ENCODE results near the gene PLXND1.

GRCh38 chr3:129653019-129653418, 46.5 kb upstream of the PLXND1 start:
- TF ChIP-seq POLR2A (IDR thresholded peaks at IDR 0.05), result no peak
- TF ChIP-seq, protein P1, sequence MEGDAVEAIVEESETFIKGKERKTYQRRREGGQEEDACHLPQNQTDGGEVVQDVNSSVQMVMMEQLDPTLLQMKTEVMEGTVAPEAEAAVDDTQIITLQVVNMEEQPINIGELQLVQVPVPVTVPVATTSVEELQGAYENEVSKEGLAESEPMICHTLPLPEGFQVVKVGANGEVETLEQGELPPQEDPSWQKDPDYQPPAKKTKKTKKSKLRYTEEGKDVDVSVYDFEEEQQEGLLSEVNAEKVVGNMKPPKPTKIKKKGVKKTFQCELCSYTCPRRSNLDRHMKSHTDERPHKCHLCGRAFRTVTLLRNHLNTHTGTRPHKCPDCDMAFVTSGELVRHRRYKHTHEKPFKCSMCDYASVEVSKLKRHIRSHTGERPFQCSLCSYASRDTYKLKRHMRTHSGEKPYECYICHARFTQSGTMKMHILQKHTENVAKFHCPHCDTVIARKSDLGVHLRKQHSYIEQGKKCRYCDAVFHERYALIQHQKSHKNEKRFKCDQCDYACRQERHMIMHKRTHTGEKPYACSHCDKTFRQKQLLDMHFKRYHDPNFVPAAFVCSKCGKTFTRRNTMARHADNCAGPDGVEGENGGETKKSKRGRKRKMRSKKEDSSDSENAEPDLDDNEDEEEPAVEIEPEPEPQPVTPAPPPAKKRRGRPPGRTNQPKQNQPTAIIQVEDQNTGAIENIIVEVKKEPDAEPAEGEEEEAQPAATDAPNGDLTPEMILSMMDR (IDR thresholded peaks at IDR 0.05), result no peak

Measured in lower leg skin (tissue), 3 donors.